Fibroblast of lung (primary cell): ENCODE measurements around the gene LRRC18. TPM values are rescaled to one million over a fixed set of nuclear protein-coding genes. Genes with fewer than 3 reads are reported as not detected.

Experiments
- DNase-seq, 2 donors: peaks; one replicate each; pipeline versions ENCODE4 v3.0.0 to v3.0.0-alpha.2; 2010; ENCODE audit warnings: low read depth in 2 of 2
- H2AFZ ChIP-seq: 2 replicates; pipeline ENCODE4 v1.5.1; 2012; ENCODE audit warnings: low read length, control low read depth, inconsistent platforms
- H3K27ac ChIP-seq: 2 replicates; pipeline ENCODE4 v1.5.1; 2011; ENCODE audit warnings: low read length, control low read depth; ENCODE audit not compliant: insufficient read depth
- H3K27me3 ChIP-seq: 2 replicates; pipeline ENCODE4 v1.5.1; 2011; ENCODE audit warnings: mild to moderate bottlenecking, low read length; ENCODE audit not compliant: control insufficient read depth, insufficient read depth
- H3K36me3 ChIP-seq: 2 replicates; pipeline ENCODE4 v1.5.1; 2011; ENCODE audit warnings: low read length; ENCODE audit not compliant: control insufficient read depth, insufficient read depth
- H3K4me1 ChIP-seq: 2 replicates; pipeline ENCODE4 v1.5.1; 2011; ENCODE audit warnings: low read length; ENCODE audit not compliant: control insufficient read depth, insufficient read depth; ENCODE audit errors: extremely low read depth
- H3K4me2 ChIP-seq: 2 replicates; pipeline ENCODE4 v1.5.1; 2011; ENCODE audit warnings: low read length, control low read depth; ENCODE audit not compliant: insufficient read depth; ENCODE audit errors: extremely low read depth
- H3K4me3 ChIP-seq, 4 experiments: fragments of 200-600 bp in 1 of 4; sonication (generic) in 1 of 4; replicated peaks in 1 of 4; 2 replicates each; pipeline ENCODE4 v1.5.1; 2011 to 2016; ENCODE audit warnings: low read length in 4 of 4, low read depth in 3 of 4, mild to moderate bottlenecking in 3 of 4, control low read depth in 2 of 4, inconsistent platforms in 1 of 4, mixed read lengths in 1 of 4; ENCODE audit not compliant: insufficient read depth in 1 of 4; ENCODE audit errors: control extremely low read depth in 1 of 4
- H3K79me2 ChIP-seq: 2 replicates; pipeline ENCODE4 v1.5.1; 2012; ENCODE audit warnings: mild to moderate bottlenecking, low read length, inconsistent platforms; ENCODE audit not compliant: control insufficient read depth, insufficient read depth
- H3K9ac ChIP-seq: 2 replicates; pipeline ENCODE4 v1.5.1; 2011; ENCODE audit warnings: mild to moderate bottlenecking, low read length, control low read depth; ENCODE audit not compliant: insufficient read depth
- H3K9me3 ChIP-seq: 2 replicates; pipeline ENCODE4 v1.5.1; 2012; ENCODE audit warnings: low read depth, low read length; ENCODE audit not compliant: control insufficient read depth, insufficient read depth
- H4K20me1 ChIP-seq: 2 replicates; pipeline ENCODE4 v1.5.1; 2011; ENCODE audit warnings: low read length; ENCODE audit not compliant: control insufficient read depth, insufficient read depth; ENCODE audit errors: extremely low read depth
- CTCF ChIP-seq, 2 donors: IDR thresholded peaks in 1 of 2; conservative IDR thresholded peaks in 1 of 2; 1 replicate in 1 of 2; 2 replicates in 1 of 2; pipeline ENCODE4 v1.5.1; 2011 to 2012; ENCODE audit warnings: low read length in 2 of 2, control low read depth in 1 of 2, inconsistent platforms in 1 of 2, low read depth in 1 of 2, mild to moderate bottlenecking in 1 of 2
- EZH2 ChIP-seq: IDR thresholded peaks from 2 replicates; pipeline ENCODE4 v1.5.1; 2012; ENCODE audit warnings: low read length, control low read depth, mild to moderate bottlenecking; ENCODE audit errors: missing control alignments
- polyA minus RNA-seq: library from RNA; depleted of rRNA, polyadenylated mRNA; stranded (reverse); fragments of >200 nt; gene quantifications from 2 replicates; pipeline ENCODE4 v1.2.3, GENCODE V29; 2011; ENCODE audit warnings: low replicate concordance
- polyA plus RNA-seq, 2 donors: library from polyadenylated mRNA; depleted of rRNA in 1 of 2; stranded (reverse) in 1 of 2; unstranded in 1 of 2; fragments of >200 nt; gene quantifications; 2 replicates each; pipeline ENCODE4 v1.2.1, GENCODE V29; 2011 to 2012; ENCODE audit warnings: missing spikeins in 1 of 2
- total RNA-seq: library from RNA; depleted of rRNA; stranded (reverse); fragments of >200 nt; gene quantifications from 2 replicates; pipeline ENCODE4 v1.2.1, GENCODE V29; 2014

Gene LRRC18
- under 0.01 and 0.66 TPM in 2 replicates for total RNA-seq
- 0.08 TPM in 1 of 2 replicates, not detected in the other for polyA plus RNA-seq
- polyA plus RNA-seq (2012), result not detected in 2 replicates
- not detected in 2 replicates for polyA minus RNA-seq

GRCh38 chr10:48939790-48940325, at the start of gene LRRC18:
TSS of gene LRRC18 (minus strand) at chr10:48939840. CDS start at chr10:48914155, 25,685 bp downstream.
- no peaks in the 10 kb centered on the region for H3K4me1 ChIP-seq
- H3K9me3 ChIP-seq, result no peaks in the 10 kb centered on the region
- TF ChIP-seq EZH2 (no peak), CTCF (conservative IDR thresholded peaks at IDR 0.05 in 1 of 2, IDR thresholded peaks at IDR 0.05 in 1 of 2; ENCODE audit: low read depth in 1 of 2, low read length in 2 of 2) (no peak)
- no peak within 1 kb of the TSS for H3K9ac ChIP-seq
- DNase-seq, result no peak
- no peaks in the 10 kb centered on the region for H3K79me2 ChIP-seq
- H3K4me3 ChIP-seq, result no peak within 1 kb of the TSS
- H3K4me2 ChIP-seq, result no peak within 1 kb of the TSS
- H3K36me3 ChIP-seq, result no peaks in the 10 kb centered on the region
- no peak within 1 kb of the TSS for H2AFZ ChIP-seq
- no peaks in the 10 kb centered on the region for H4K20me1 ChIP-seq
- no peak within 1 kb of the TSS for H3K27ac ChIP-seq
- H3K27me3 ChIP-seq, result no peaks in the 10 kb centered on the region

- TF ChIP-seq CTCF (conservative IDR thresholded peaks at IDR 0.05 in 1 of 2, IDR thresholded peaks at IDR 0.05 in 1 of 2; ENCODE audit: low read depth in 1 of 2, low read length in 2 of 2) (no peak), EZH2 (no peak)
- H3K27me3 ChIP-seq, result no peaks in the 10 kb centered on the region
- no peaks in the 10 kb centered on the region for H4K20me1 ChIP-seq
- no peaks in the 10 kb centered on the region for H3K36me3 ChIP-seq
- no peak overlapping the region for H2AFZ ChIP-seq
- H3K9ac ChIP-seq, result no peak overlapping the region
- no peak for DNase-seq
- H3K79me2 ChIP-seq, result no peaks in the 10 kb centered on the region
- H3K27ac ChIP-seq, result no peak overlapping the region
- H3K9me3 ChIP-seq, result no peaks in the 10 kb centered on the region
- H3K4me2 ChIP-seq, result no peak overlapping the region
- no peaks in the 10 kb centered on the region for H3K4me1 ChIP-seq
- H3K4me3 ChIP-seq, result no peak overlapping the region
Measured at GRCh38 chr10:48985621-48986158, 46.0 kb upstream of the LRRC18 start.

- no peak for DNase-seq
- no peaks in the 10 kb centered on the region for H3K9me3 ChIP-seq
- H3K27ac ChIP-seq, result no peak overlapping the region
- H3K4me1 ChIP-seq, result no peaks in the 10 kb centered on the region
- TF ChIP-seq CTCF (conservative IDR thresholded peaks at IDR 0.05 in 1 of 2, IDR thresholded peaks at IDR 0.05 in 1 of 2; ENCODE audit: low read depth in 1 of 2, low read length in 2 of 2), result no peak
- TF ChIP-seq EZH2, result no peak
- H3K4me2 ChIP-seq, result no peak overlapping the region
- H3K9ac ChIP-seq, result no peak overlapping the region
- no peaks in the 10 kb centered on the region for H3K36me3 ChIP-seq
- no peaks in the 10 kb centered on the region for H4K20me1 ChIP-seq
- peaks cover 3% of the 10 kb centered on the region for H3K27me3 ChIP-seq
- H3K79me2 ChIP-seq, result no peaks in the 10 kb centered on the region
- H3K4me3 ChIP-seq, result no peak overlapping the region
- no peak overlapping the region for H2AFZ ChIP-seq
Measured at GRCh38 chr10:48983648-48984351, 44.2 kb upstream of the LRRC18 start.
